Stimulated activated CD4-positive, alpha-beta T cell treated with anti-CD3 and anti-CD28 coated beads, Interleukin-4, amount 100 ng/mL, for 24 hours (primary cell): ENCODE data around the gene PFKL.

Experiments
- DNase-seq: peaks from one replicate; pipeline ENCODE4 v3.0.0-alpha.2; 2020

The PFKL gene

GRCh38 chr21:44365967-44366585 is 66.2 kb downstream of the PFKL start:
- DNase-seq: no peak

- no peak for DNase-seq
These were observed 66.8 kb downstream of the PFKL start for GRCh38 chr21:44366586-44367211.

GRCh38 chr21:44368711-44369446 is 69.0 kb downstream of the PFKL start:
- no peak for DNase-seq

- no peak for DNase-seq
These were observed 70.3 kb downstream of the PFKL start for GRCh38 chr21:44370027-44370735.

- no peak for DNase-seq
These were observed 71.0 kb downstream of the PFKL start for GRCh38 chr21:44370786-44371410.

- DNase-seq: no peak
These were observed 71.7 kb downstream of the PFKL start for GRCh38 chr21:44371596-44371995.

GRCh38 chr21:44372616-44373015 is 72.8 kb downstream of the PFKL start:
- DNase-seq: no peak

- DNase-seq: no peak
These were observed 74.9 kb downstream of the PFKL start for GRCh38 chr21:44374601-44375280.

GRCh38 chr21:44375281-44375651 is 75.4 kb downstream of the PFKL start:
- no peak for DNase-seq

GRCh38 chr21:44375761-44376241 is 75.9 kb downstream of the PFKL start:
- no peak for DNase-seq

- DNase-seq: no peak
These were observed 76.8 kb downstream of the PFKL start for GRCh38 chr21:44376606-44377005.
